Measurements from ENCODE around the gene RNF212B. TPM values are rescaled to one million over a fixed set of nuclear protein-coding genes. Genes with fewer than 3 reads are reported as not detected.

RNF212B gene
- total and polyA plus RNA-seq, 2 of the 13 experiments (the other 11 are each of a cell fraction or from before 2014, with no cell fraction given), result 0.05 TPM; not detected in 1

- TF ChIP-seq GLMP (CRISPR knock-in tag; IDR thresholded peaks at IDR 0.05; ENCODE audit: borderline replicate concordance) (no peak), HNRNPLL (IDR thresholded peaks at IDR 0.05; ENCODE audit: low read depth, low read length, poor library complexity, severe bottlenecking) (peak; percentile 69), KLF9 (CRISPR knock-in tag; IDR thresholded peaks at IDR 0.05; ENCODE audit: low read depth) (no peak), ELF4 (CRISPR knock-in tag; IDR thresholded peaks at IDR 0.05; ENCODE audit: borderline replicate concordance) (no peak), HIVEP1 (CRISPR knock-in tag; IDR thresholded peaks at IDR 0.05) (no peak; the same call in 1 of the 2 replicates), ZFP41 (CRISPR knock-in tag; IDR thresholded peaks at IDR 0.05; ENCODE audit: borderline replicate concordance) (no peak), GPBP1L1 (CRISPR knock-in tag; IDR thresholded peaks at IDR 0.05) (no peak), ZMYM3 (CRISPR knock-in tag; IDR thresholded peaks at IDR 0.05) (no peak), ONECUT2 (CRISPR knock-in tag; IDR thresholded peaks at IDR 0.05) (no peak), ZNF496 (CRISPR knock-in tag; IDR thresholded peaks at IDR 0.05; ENCODE audit: insufficient replicate concordance) (no peak), XBP1 (CRISPR knock-in tag; IDR thresholded peaks at IDR 0.05) (no peak), PHF5A (CRISPR knock-in tag; IDR thresholded peaks at IDR 0.05; ENCODE audit: low read depth, unreplicated experiment) (peak; percentile 47), CREB1 (IDR thresholded peaks at IDR 0.05) (peak; percentile 37; the same call in 1 of the 2 replicates), CREB1 (CRISPR knock-in tag; IDR thresholded peaks at IDR 0.05) (no peak), PHF21A (CRISPR knock-in tag; IDR thresholded peaks at IDR 0.05) (no peak; the same call in 1 of the 2 replicates), CENPT (CRISPR knock-in tag; IDR thresholded peaks at IDR 0.05; ENCODE audit: low read depth) (no peak), HDAC2 (CRISPR knock-in tag; IDR thresholded peaks at IDR 0.05) (no peak; the same call in 1 of the 2 replicates), HNRNPK (IDR thresholded peaks at IDR 0.05; ENCODE audit: low read depth, low read length, poor library complexity, severe bottlenecking) (no peak), RXRA (CRISPR knock-in tag; IDR thresholded peaks at IDR 0.05) (0 out of 2 replicates have a peak, but pooled peaks have one; percentile 26), CSRNP2 (CRISPR knock-in tag; conservative IDR thresholded peaks at IDR 0.05; ENCODE audit: low read depth) (no peak), ZNF20 (CRISPR knock-in tag; IDR thresholded peaks at IDR 0.05) (no peak), NR3C1 (CRISPR knock-in tag; IDR thresholded peaks at IDR 0.05) (no peak)
- TF ChIP-seq, protein P1, sequence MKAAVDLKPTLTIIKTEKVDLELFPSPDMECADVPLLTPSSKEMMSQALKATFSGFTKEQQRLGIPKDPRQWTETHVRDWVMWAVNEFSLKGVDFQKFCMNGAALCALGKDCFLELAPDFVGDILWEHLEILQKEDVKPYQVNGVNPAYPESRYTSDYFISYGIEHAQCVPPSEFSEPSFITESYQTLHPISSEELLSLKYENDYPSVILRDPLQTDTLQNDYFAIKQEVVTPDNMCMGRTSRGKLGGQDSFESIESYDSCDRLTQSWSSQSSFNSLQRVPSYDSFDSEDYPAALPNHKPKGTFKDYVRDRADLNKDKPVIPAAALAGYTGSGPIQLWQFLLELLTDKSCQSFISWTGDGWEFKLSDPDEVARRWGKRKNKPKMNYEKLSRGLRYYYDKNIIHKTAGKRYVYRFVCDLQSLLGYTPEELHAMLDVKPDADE (CRISPR knock-in tag; IDR thresholded peaks at IDR 0.05), result no peak
- TF ChIP-seq, protein P2, sequence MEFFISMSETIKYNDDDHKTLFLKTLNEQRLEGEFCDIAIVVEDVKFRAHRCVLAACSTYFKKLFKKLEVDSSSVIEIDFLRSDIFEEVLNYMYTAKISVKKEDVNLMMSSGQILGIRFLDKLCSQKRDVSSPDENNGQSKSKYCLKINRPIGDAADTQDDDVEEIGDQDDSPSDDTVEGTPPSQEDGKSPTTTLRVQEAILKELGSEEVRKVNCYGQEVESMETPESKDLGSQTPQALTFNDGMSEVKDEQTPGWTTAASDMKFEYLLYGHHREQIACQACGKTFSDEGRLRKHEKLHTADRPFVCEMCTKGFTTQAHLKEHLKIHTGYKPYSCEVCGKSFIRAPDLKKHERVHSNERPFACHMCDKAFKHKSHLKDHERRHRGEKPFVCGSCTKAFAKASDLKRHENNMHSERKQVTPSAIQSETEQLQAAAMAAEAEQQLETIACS (CRISPR knock-in tag; IDR thresholded peaks at IDR 0.05), result no peak
These were observed at the start of gene RNF212B (continued) for GRCh38 chr14:23237772-23238594.

All from HepG2 (cell line).